K562 (cell line): Measurements from ENCODE around the gene MUC5AC. TPM values are rescaled to one million over a fixed set of nuclear protein-coding genes. Genes with fewer than 3 reads are reported as not detected.

ENCODE experiments used
- ATAC-seq: fragments of 200-7000 bp; cut with Tn5 transposase; 3 replicates; pipeline ENCODE4 v1.9.1; 2020; ENCODE audit warnings: moderate library complexity
- BruUV-seq: library from RNA; stranded (reverse); fragments of 400-500 nt; replicated peaks from 2 replicates; lab custom pipeline; 2021; lab: Mats Ljungman, UMichigan
- CTCF ChIA-PET: fragments of 300-600 bp; formaldehyde crosslinking; extraction: SDS; loops from one replicate; lab custom pipeline; 2021; ENCODE audit warnings: low intra/inter-chr PET ratio; lab: Yijun Ruan, JAX
- POLR2A ChIA-PET: fragments of 300-600, 350-650 bp; sonication (Branson Sonifier 250); formaldehyde crosslinking; extraction: SDS; loops from one replicate; lab custom pipeline; 2021; ENCODE audit warnings: antibody characterized with exemption, inconsistent platforms; lab: Yijun Ruan, JAX
- DNase-seq, 4 experiments: peaks; one replicate each; pipeline versions ENCODE4 v3.0.0 to v3.0.0-alpha.2; 2011 to 2018; ENCODE audit warnings: low spot score in 3 of 4, mixed read lengths in 3 of 4; ENCODE audit errors: extremely low read depth in 1 of 4
- FAIRE-seq: peaks from 2 replicates; lab custom pipeline; 2011; peaks lifted over from hg19 to GRCh38; lab: Jason Lieb, UNC
- H2AFZ ChIP-seq: 2 replicates; pipeline ENCODE4 v1.6.0; 2011; ENCODE audit warnings: low read depth, low read length, control low read depth, inconsistent platforms
- H3K27ac ChIP-seq: fragments of 200-600 bp; 3 replicates; pipeline ENCODE4 v1.8.0; 2011; ENCODE audit warnings: low read depth, mild to moderate bottlenecking, control low read depth, inconsistent platforms, low read length, moderate library complexity, mixed read lengths; ENCODE audit errors: extremely low read depth
- H3K27me3 ChIP-seq, 2 experiments: fragments of 300-600 bp in 1 of 2; 2 replicates in 1 of 2; 3 replicates in 1 of 2; pipeline versions ENCODE4 v1.6.0 to v1.8.0; 2011; ENCODE audit warnings: inconsistent platforms in 2 of 2, low read length in 2 of 2, mild to moderate bottlenecking in 1 of 2, mixed read lengths in 1 of 2, moderate library complexity in 1 of 2; ENCODE audit not compliant: control insufficient read depth in 2 of 2, insufficient read depth in 2 of 2
- H3K36me3 ChIP-seq: fragments of 300-600 bp; 3 replicates; pipeline ENCODE4 v1.8.0; 2011; ENCODE audit warnings: mild to moderate bottlenecking, low read length, inconsistent platforms; ENCODE audit not compliant: control insufficient read depth, insufficient read depth
- H3K4me1 ChIP-seq, 2 experiments: fragments of 200-600 bp in 1 of 2; replicated peaks in 1 of 2; 2 replicates in 1 of 2; 3 replicates in 1 of 2; pipeline versions ENCODE4 v1.5.1 to v1.8.0; 2011; ENCODE audit warnings: inconsistent platforms in 2 of 2, low read length in 2 of 2, mild to moderate bottlenecking in 1 of 2, mixed read lengths in 1 of 2, moderate library complexity in 1 of 2; ENCODE audit not compliant: control insufficient read depth in 2 of 2, insufficient read depth in 2 of 2
- H3K4me2 ChIP-seq: 2 replicates; pipeline ENCODE4 v1.6.1; 2011; ENCODE audit warnings: low read length, control low read depth, inconsistent platforms, mixed read lengths; ENCODE audit not compliant: insufficient read depth
- H3K4me3 ChIP-seq: fragments of 200-600 bp; sonication (generic), shearing (Covaris generic); 2 replicates; pipeline ENCODE4 v1.5.1; 2016; ENCODE audit warnings: control low read depth, inconsistent platforms
- H3K79me2 ChIP-seq: fragments of 200-600 bp; 3 replicates; pipeline ENCODE4 v1.8.0; 2011; ENCODE audit warnings: low read length, inconsistent platforms; ENCODE audit not compliant: control insufficient read depth, insufficient read depth
- H3K9ac ChIP-seq, 2 experiments: 2 replicates each; pipeline versions ENCODE4 v1.6.0 to v1.6.1; 2011; ENCODE audit warnings: low read depth in 2 of 2, low read length in 2 of 2, control low read depth in 1 of 2, inconsistent platforms in 1 of 2, mild to moderate bottlenecking in 1 of 2, mixed read lengths in 1 of 2; ENCODE audit not compliant: insufficient read depth in 1 of 2
- H3K9me1 ChIP-seq: one replicate; pipeline ENCODE4 v1.6.0; 2011; ENCODE audit warnings: inconsistent platforms, mild to moderate bottlenecking, low read length, moderate library complexity; ENCODE audit not compliant: control insufficient read depth, insufficient read depth
- H3K9me3 ChIP-seq: replicated peaks from 2 replicates; pipeline ENCODE4 v1.5.1; 2011; ENCODE audit warnings: low read depth, low read length, inconsistent platforms; ENCODE audit not compliant: control insufficient read depth, insufficient read depth
- H4K20me1 ChIP-seq: replicated peaks from 2 replicates; pipeline ENCODE4 v1.6.1; 2011; ENCODE audit warnings: low read length, inconsistent platforms, mixed read lengths; ENCODE audit not compliant: control insufficient read depth, insufficient read depth
- CHD4 ChIP-seq: fragments of 200-600 bp; sonication (generic); IDR thresholded peaks from 3 replicates; pipeline ENCODE4 v1.6.1; 2012; ENCODE audit warnings: low read depth, mild to moderate bottlenecking, mixed read lengths, low read length, inconsistent platforms; ENCODE audit not compliant: insufficient read depth, insufficient replicate concordance, poor library complexity, severe bottlenecking
- DNMT1 ChIP-seq: fragments of 450-650 bp; IDR thresholded peaks from 2 replicates; pipeline ENCODE4 v1.6.1; 2016; ENCODE audit warnings: antibody characterized with exemption, mild to moderate bottlenecking
- LEF1 ChIP-seq: fragments of 450-650 bp; IDR thresholded peaks from 2 replicates; pipeline ENCODE4 v1.6.1; 2016; ENCODE audit warnings: mild to moderate bottlenecking
- MCM5 ChIP-seq: fragments of 450-650 bp; IDR thresholded peaks from 2 replicates; pipeline ENCODE4 v1.6.1; 2016; ENCODE audit warnings: low read depth
- NR2F6 ChIP-seq: fragments of 450-650 bp; formaldehyde crosslinking; IDR thresholded peaks from 2 replicates; pipeline ENCODE4 v1.4.0; 2020; ENCODE audit warnings: mild to moderate bottlenecking
- PHB ChIP-seq: fragments of 250-450 bp; sonication (Bioruptor Pico); IDR thresholded peaks from 2 replicates; pipeline ENCODE4 v1.5.0; 2021
- POLR2AphosphoS2 ChIP-seq: IDR thresholded peaks from 2 replicates; pipeline ENCODE4 v1.6.1; 2012; ENCODE audit warnings: low read length, improper control_type of control experiment
- SRF ChIP-seq, 2 experiments: fragments of 250-450, 450-650 bp in 1 of 2; sonication (Bioruptor Pico) in 1 of 2; sonication (generic) in 1 of 2; formaldehyde crosslinking; IDR thresholded peaks; 2 replicates each; pipeline versions ENCODE4 v1.5.0 to v1.5.1; 2020 to 2022; ENCODE audit warnings: mild to moderate bottlenecking in 1 of 2, missing genetic modification reagents in 1 of 2
- XRCC4 ChIP-seq: IDR thresholded peaks from one replicate; pipeline ENCODE4 v1.6.1; 2011; ENCODE audit not compliant: insufficient read depth, insufficient read length; ENCODE audit errors: extremely low read depth
- ZNF165 ChIP-seq: fragments of 250-450 bp; sonication (Bioruptor Pico); IDR thresholded peaks from 2 replicates; pipeline ENCODE4 v1.4.0; 2020; ENCODE audit warnings: borderline replicate concordance
- WGBS: fragments of 100-300 bp; shearing (Covaris generic); methylation state at CpG from one replicate; pipeline ENCODE4 v1.1.6; 2016; ENCODE audit warnings: low coverage, mixed read lengths; ENCODE audit not compliant: insufficient coverage; ENCODE audit errors: missing lambda C conversion rate; 5-methylcytosine and 5-hydroxymethylcytosine counted together
- in situ Hi-C: fragments of 300-500 bp; cut with MboI; formaldehyde crosslinking; loops from 4 replicates; pipeline ENCODE4 v1.15.0; 2018; ENCODE audit warnings: inconsistent platforms, mixed read lengths
- intact Hi-C: fragments of 100-400 bp; cut with micrococcal nuclease; formaldehyde crosslinking; loops from 2 replicates; pipeline ENCODE4 v1.14.2; 2022
- polyA plus RNA-seq, 8 experiments: library from polyadenylated mRNA; depleted of rRNA in 4 of 8; stranded (reverse) in 5 of 8; unstranded in 3 of 8; fragments of >200 nt; fragmentation: Nextera tagmentation in 2 of 8; fragmentation: Illumina TruSeq in 1 of 8; extraction: Ambion mirVana in 2 of 8; extraction: Trizol in 1 of 8; gene quantifications; 2 replicates each; pipeline versions ENCODE4 v1.2.1 to v1.2.3, GENCODE V29; 2011 to 2014; ENCODE audit warnings: inconsistent platforms in 1 of 8, missing spikeins in 1 of 8
- total RNA-seq, 7 experiments: library from RNA; depleted of rRNA in 6 of 7; stranded (reverse); fragments of >200 nt in 6 of 7; fragmentation: Illumina TruSeq in 2 of 7; extraction: Trizol in 2 of 7; gene quantifications; 2 replicates each; pipeline versions ENCODE4 v1.2.1 to v1.2.3, GENCODE V29; 2011 to 2021; ENCODE audit warnings: low replicate concordance in 1 of 7

The MUC5AC gene
- total and polyA plus RNA-seq, 9 of the 15 experiments (the other 6 are each of a cell fraction or from before 2014, with no cell fraction given): not detected

DNA sequence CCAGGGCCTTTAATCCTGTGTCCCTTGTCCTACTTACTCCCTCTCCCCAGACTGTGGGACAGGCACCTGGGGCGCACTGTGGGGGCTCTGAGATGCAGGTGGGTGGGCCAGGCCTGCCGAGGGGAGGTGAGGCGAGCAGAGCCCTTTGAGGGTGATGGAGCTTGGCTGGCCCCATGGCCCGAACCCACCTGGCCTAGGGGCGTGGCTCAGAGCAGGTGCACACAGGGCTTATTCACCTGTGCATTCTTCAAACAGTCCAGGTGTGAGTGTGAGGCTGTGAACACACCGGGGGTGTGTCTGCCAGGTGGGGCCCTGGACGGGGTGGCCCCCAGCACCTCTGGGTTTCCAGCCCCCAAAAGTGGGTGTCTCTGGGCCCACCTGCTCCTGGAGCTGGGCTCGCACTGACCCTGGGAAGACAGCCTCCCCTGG is 9.0 kb upstream of the MUC5AC start:
- Histone ChIP-seq H3K27ac (no peak overlapping the region), H3K4me2 (no peak overlapping the region), H3K36me3 (no peaks in the 10 kb centered on the region), H3K4me3 (no peak overlapping the region), H2AFZ (no peak overlapping the region), H3K27me3 (peaks cover 9 to 34% of the 10 kb centered on the region in 2 experiments; a peak in 4 of 5 replicates), H3K9me3 (no peaks in the 10 kb centered on the region), H4K20me1 (0 out of 2 replicates have a peak, but pooled peaks cover 5% of the 10 kb centered on the region), H3K4me1 (peaks cover 0 to 27% of the 10 kb centered on the region in 2 experiments; a peak in 2 of 5 replicates), H3K9me1 (no peaks in the 10 kb centered on the region), H3K79me2 (no peaks in the 10 kb centered on the region), H3K9ac (no peak overlapping the region)
- DNase-seq (no peak), ATAC-seq (no peak), FAIRE-seq (no peak)
- CTCF ChIA-PET: no interaction called here
- POLR2A ChIA-PET: no interaction called here
- TF ChIP-seq DNMT1 (no peak), SRF (CRISPR knock-in tag; IDR thresholded peaks at IDR 0.05) (no peak), MCM5 (no peak), LEF1 (no peak), PHB (CRISPR knock-in tag) (no peak), NR2F6 (no peak), ZNF165 (CRISPR knock-in tag) (no peak), XRCC4 (no peak), POLR2AphosphoS2 (no peak), CHD4 (no peak)
- intact Hi-C loops: no loop called here
- BruUV-seq: no TSS peak
- in situ Hi-C loops: no loop called here
- 16% methylated on average over 8 of the region's 8 CpGs for WGBS
